ENCODE measurements around the gene CST3. TPM values are rescaled to one million over a fixed set of nuclear protein-coding genes. Genes with fewer than 3 reads are reported as not detected.

The CST3 gene
- total and polyA plus RNA-seq, 2 of the 8 experiments (the other 6 are each of a cell fraction or from before 2014, with no cell fraction given), result 53.2 to 184 TPM

- H2BK15ac ChIP-seq (ENCODE audit: low read length), result peak within 1 kb of the TSS; percentile 88; the same call in 1 of the 2 replicates
- H3K79me2 ChIP-seq (ENCODE audit: control insufficient read depth in 1 of 2, insufficient read depth in 2 of 2, low read length in 2 of 2), result no peaks in the 10 kb centered on the region
- peak within 1 kb of the TSS; percentile 63; the same call in 1 of the 2 replicates for H3K18ac ChIP-seq (ENCODE audit: extremely low read depth, low read length)
- no peak within 1 kb of the TSS for H3K4me3 ChIP-seq (ENCODE audit: extremely low read depth in 1 of 4, insufficient read depth in 2 of 4, low read depth in 3 of 4, low read length in 4 of 4)
- H3K56ac ChIP-seq (replicated peaks; ENCODE audit: insufficient read length, low read depth, low read length), result no peak within 1 kb of the TSS
- FAIRE-seq (no peak), DNase-seq (ENCODE audit: low read depth in 1 of 2, low spot score in 2 of 2) (no peak)
- H2BK5ac ChIP-seq (ENCODE audit: low read depth, low read length), result peak within 1 kb of the TSS; percentile 80; the same call in 1 of the 2 replicates
- no peak within 1 kb of the TSS for H4K91ac ChIP-seq (replicated peaks; ENCODE audit: insufficient read length, low read length)
- H4K20me1 ChIP-seq (replicated peaks in 1 of 2; ENCODE audit: control insufficient read depth in 1 of 2, insufficient read depth in 2 of 2, low read length in 2 of 2), result no peaks in the 10 kb centered on the region
- no peak within 1 kb of the TSS for H4K8ac ChIP-seq (ENCODE audit: extremely low read depth, insufficient read depth, low read length)
- H3K4me2 ChIP-seq (ENCODE audit: insufficient read depth in 1 of 2, low read depth in 2 of 2, low read length in 2 of 2), result no peak within 1 kb of the TSS
- H2AFZ ChIP-seq (ENCODE audit: low read length), result peak within 1 kb of the TSS; percentile 78; the same call in 1 of the 2 replicates
- H3K23ac ChIP-seq (ENCODE audit: insufficient read length), result no peak within 1 kb of the TSS
- H3K79me1 ChIP-seq (ENCODE audit: low read depth, low read length), result no peaks in the 10 kb centered on the region
- no peaks in the 10 kb centered on the region for H3K23me2 ChIP-seq (ENCODE audit: low read depth, low read length)
- H2AK5ac ChIP-seq (ENCODE audit: low read depth, low read length), result peak within 1 kb of the TSS; percentile 97; the same call in 1 of the 2 replicates
- POLR2A ChIA-PET (ENCODE audit: partially characterized antibody), result interaction anchor here (0.9 kb wide), 1 partner anchor 21 kb away, joined by 4 read pairs; no protein-coding TSS in a partner anchor
- H3K4me1 ChIP-seq (replicated peaks in 1 of 4; ENCODE audit: control insufficient read depth in 3 of 4, insufficient read depth in 4 of 4, low read length in 3 of 4), result peaks cover 0 to 7% (median 2%) of the 10 kb centered on the region in 4 experiments; a peak in 3 of 7 replicates
- H2BK120ac ChIP-seq (replicated peaks; ENCODE audit: low read depth, low read length), result no peak within 1 kb of the TSS
- TF ChIP-seq RAD21 (IDR thresholded peaks at IDR 0.05 in 1 of 2, conservative IDR thresholded peaks at IDR 0.05 in 1 of 2; ENCODE audit: low read depth in 2 of 2, low read length in 2 of 2) (peak in 1 of 2 experiments; percentile 30; a peak in 1 of 4 replicates), ATF2 (IDR thresholded peaks at IDR 0.05; ENCODE audit: low read length) (no peak)
- H3K27ac ChIP-seq (ENCODE audit: low read depth, low read length), result no peak within 1 kb of the TSS
- no peak within 1 kb of the TSS for H3K14ac ChIP-seq (ENCODE audit: insufficient read length)
- H2BK20ac ChIP-seq (ENCODE audit: low read length), result peak within 1 kb of the TSS; percentile 75; the same call in 1 of the 2 replicates
- WGBS, 2 experiments (ENCODE audit: extremely low coverage in 1 of 2, insufficient coverage in 1 of 2, insufficient read length in 1 of 2, insufficient replicate concordance in 2 of 2, low coverage in 1 of 2, low lambda C conversion rate in 2 of 2, missing lambda C conversion rate in 1 of 2), result 66% methylated on average over 11 of the region's 16 CpGs; no CpG with 5 or more reads in 1 of the 2 experiments
- peak within 1 kb of the TSS; percentile 96; the same call in 1 of the 2 replicates for H2BK12ac ChIP-seq (ENCODE audit: low read depth, low read length)
- no peak within 1 kb of the TSS for H3K4ac ChIP-seq (replicated peaks; ENCODE audit: insufficient read length, low read depth, low read length)
- H4K5ac ChIP-seq (ENCODE audit: insufficient read length, low read depth, low read length), result no peak within 1 kb of the TSS
- no peaks in the 10 kb centered on the region for H3K36me3 ChIP-seq (ENCODE audit: control insufficient read depth in 2 of 4, insufficient read depth in 4 of 4, low read length in 3 of 4)
- no peak within 1 kb of the TSS for H3K9ac ChIP-seq (replicated peaks in 1 of 4; ENCODE audit: extremely low read depth in 1 of 4, low read depth in 3 of 4, low read length in 3 of 4)
- no peaks in the 10 kb centered on the region for H3K9me3 ChIP-seq (ENCODE audit: insufficient read depth in 2 of 2, low read depth in 1 of 2, low read length in 1 of 2)
- H3K27me3 ChIP-seq (replicated peaks in 1 of 4; ENCODE audit: control insufficient read depth in 3 of 4, extremely low read depth in 1 of 4, insufficient read depth in 3 of 4, low read length in 3 of 4), result no peaks in the 10 kb centered on the region; a peak in 1 of 7 replicates
- CTCF ChIA-PET (ENCODE audit: partially characterized antibody), result interaction anchor here (0.5 to 18.5 kb wide), 19 partner anchors 14 to 903 kb away, joined by 3 to 328 read pairs (median 3); partner anchors contain the start of genes CST11, CSTL1 and NAPB
Observed at GRCh38 chr20:23605867-23606651, 31.7 kb downstream of the CST3 start, which contains the start of gene CST9. Gene CST9, minus strand, starts transcription at chr20:23605917. Its CDS starts 53 bp downstream, at chr20:23605864.

All from H1 (cell line).